Peyer's patch (tissue), 4 donors: Measurements from ENCODE around the gene PTTG1IP.

Source experiments
- POLR2A ChIP-seq, 2 donors: fragments of 450-650 bp; IDR thresholded peaks; one replicate each; pipeline ENCODE4 v1.5.1; 2017; ENCODE audit warnings: antibody characterized with exemption in 2 of 2, mild to moderate bottlenecking in 2 of 2, moderate library complexity in 2 of 2
- TF ChIP-seq, protein P1 (sequence below), 6 experiments: fragments of 450-650 bp in 4 of 6; fragments of 200-600 bp in 2 of 6; sonication (generic) in 1 of 6; IDR thresholded peaks; one replicate each; pipeline ENCODE4 v1.5.1; 2017 to 2019; ENCODE audit warnings: antibody characterized with exemption in 6 of 6, mild to moderate bottlenecking in 3 of 6, moderate library complexity in 1 of 6

DNA sequence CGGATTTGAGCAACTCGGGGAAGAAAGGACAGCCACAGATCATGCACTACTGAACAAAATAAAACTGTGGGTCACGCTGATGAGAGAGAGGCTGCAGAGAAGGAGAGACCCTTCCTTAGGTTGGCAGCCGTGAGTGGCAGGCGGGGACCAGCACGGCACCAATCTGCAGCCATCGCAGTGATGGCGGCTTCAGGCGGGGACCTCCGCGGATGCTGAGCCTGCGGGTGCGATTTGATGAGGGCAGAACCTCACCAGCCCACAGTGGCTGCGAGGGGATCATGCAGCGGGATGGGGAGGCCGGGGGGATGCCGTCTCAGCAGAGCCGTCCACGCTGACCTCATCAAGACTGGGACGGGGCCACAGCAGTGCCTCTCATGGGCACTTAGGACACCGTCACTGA is 35.4 kb upstream of the PTTG1IP start:
- TF ChIP-seq, protein P1, sequence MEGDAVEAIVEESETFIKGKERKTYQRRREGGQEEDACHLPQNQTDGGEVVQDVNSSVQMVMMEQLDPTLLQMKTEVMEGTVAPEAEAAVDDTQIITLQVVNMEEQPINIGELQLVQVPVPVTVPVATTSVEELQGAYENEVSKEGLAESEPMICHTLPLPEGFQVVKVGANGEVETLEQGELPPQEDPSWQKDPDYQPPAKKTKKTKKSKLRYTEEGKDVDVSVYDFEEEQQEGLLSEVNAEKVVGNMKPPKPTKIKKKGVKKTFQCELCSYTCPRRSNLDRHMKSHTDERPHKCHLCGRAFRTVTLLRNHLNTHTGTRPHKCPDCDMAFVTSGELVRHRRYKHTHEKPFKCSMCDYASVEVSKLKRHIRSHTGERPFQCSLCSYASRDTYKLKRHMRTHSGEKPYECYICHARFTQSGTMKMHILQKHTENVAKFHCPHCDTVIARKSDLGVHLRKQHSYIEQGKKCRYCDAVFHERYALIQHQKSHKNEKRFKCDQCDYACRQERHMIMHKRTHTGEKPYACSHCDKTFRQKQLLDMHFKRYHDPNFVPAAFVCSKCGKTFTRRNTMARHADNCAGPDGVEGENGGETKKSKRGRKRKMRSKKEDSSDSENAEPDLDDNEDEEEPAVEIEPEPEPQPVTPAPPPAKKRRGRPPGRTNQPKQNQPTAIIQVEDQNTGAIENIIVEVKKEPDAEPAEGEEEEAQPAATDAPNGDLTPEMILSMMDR (IDR thresholded peaks at IDR 0.05) = no peak
- no peak for TF ChIP-seq POLR2A (IDR thresholded peaks at IDR 0.05)
